NCI-H1930 (cell line): Measurements from ENCODE around the gene DGCR2.
"Not testable (repeated sequence)": the region's sequence is repeated elsewhere in the genome, so short reads cannot be mapped to it uniquely, and the experiment has no call there.

Experiments
- DNase-seq, 2 experiments: peaks; one replicate each; lab custom pipeline; 2025; lab: John Stamatoyannopoulos, UW

DGCR2 gene, protein sequence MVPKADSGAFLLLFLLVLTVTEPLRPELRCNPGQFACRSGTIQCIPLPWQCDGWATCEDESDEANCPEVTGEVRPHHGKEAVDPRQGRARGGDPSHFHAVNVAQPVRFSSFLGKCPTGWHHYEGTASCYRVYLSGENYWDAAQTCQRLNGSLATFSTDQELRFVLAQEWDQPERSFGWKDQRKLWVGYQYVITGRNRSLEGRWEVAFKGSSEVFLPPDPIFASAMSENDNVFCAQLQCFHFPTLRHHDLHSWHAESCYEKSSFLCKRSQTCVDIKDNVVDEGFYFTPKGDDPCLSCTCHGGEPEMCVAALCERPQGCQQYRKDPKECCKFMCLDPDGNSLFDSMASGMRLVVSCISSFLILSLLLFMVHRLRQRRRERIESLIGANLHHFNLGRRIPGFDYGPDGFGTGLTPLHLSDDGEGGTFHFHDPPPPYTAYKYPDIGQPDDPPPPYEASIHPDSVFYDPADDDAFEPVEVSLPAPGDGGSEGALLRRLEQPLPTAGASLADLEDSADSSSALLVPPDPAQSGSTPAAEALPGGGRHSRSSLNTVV

DNA sequence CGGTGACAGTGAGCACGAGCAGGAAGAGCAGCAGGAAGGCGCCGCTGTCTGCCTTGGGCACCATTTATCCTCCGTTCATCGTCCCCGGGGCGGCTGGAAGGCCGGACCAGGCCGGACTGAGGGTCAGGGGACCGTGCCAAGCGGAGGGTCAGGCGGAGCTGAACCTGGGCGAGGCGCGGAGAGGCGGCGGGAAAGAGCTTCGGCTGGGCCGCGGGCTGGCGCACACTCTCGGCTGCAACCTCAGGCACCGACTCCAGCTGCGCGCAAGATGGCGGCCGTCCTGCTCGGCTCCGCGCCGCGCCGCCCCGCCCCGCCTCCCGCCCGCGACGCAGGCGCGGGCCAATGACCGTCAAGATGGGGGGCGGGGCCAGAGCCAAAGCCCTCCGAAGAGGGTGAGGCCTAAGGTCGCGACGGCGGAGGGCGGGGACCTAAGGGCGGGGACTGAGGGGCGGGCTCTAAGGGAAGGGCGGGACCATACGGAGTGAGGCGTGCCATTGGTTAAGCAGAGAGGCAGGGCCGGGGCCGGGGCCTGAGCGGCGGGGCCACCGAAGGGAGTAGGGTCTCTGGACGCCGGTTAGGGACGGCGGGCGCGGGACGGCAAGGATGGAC lies at the start of gene DGCR2:
TSS of gene DGCR2 (minus strand) at position 270 of the 609 bp plus-strand sequence. CDS start at position 64, 206 bp downstream.
- peak; percentile 92 to 93 for DNase-seq

DNA sequence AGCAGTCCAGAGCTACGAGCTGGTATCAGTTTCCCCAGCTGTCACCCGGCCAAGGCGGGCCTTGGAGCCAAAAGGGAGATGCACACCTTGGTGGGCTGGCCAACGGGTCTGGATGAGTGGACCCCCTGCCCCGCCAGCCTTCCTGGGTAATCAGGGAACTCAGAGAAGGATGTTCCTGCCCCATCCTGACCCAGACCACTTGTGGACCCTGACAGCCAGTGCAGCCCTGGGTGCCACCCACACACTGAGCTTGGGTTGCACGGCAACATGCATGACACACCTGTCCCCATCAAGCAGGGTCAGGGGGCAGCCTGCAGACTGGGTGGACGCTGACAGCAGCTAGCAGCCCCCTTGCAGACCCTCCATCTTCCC lies 47.7 kb upstream of the DGCR2 start:
- no peak for DNase-seq

DNA sequence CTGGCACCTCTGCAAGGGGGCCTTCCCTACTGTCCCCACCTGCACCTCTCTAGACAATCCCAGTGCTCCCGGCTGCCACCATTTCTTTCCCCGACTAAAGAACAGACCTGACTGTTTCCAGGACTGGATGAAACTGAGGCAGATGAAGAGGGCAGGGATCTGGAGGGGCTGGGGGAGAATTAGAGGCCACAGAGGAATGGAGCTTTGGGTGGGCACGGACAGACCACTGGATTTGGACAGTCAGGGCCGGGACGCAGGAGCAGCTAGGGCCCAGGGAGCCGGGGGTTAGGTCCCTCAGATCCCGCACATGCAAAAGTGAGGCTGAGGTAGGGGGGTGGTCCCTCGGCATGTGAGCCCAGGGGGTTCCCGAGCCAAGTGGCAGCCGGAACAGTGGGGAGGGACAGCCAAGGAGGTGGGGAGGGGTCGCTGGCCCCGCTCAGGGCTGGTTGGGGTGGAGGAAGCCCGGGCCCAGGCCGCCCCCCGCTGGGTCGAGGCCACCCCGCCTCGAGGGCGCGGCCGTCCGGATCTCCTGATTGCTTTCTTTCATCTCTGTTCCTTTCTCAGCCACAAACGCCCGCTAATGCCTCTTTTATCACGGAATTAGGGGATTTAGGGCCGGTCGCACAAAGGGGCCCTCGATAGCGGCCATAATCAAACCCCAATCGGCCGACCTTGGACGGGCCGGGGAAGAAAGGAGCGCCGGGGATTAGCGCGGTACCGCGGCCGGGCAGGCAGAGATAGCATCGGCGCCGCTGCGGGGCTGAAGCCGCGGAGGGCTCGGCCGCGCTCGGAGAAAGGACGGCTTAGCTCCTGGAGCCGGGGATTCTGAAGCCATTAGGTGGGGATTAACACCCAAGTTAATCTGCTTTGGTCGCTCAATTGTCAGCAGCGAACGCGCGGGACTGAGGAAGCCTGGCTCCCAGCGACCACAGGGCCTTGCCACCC lies 47.1 kb upstream of the DGCR2 start:
- DNase-seq, result no peak

DNA sequence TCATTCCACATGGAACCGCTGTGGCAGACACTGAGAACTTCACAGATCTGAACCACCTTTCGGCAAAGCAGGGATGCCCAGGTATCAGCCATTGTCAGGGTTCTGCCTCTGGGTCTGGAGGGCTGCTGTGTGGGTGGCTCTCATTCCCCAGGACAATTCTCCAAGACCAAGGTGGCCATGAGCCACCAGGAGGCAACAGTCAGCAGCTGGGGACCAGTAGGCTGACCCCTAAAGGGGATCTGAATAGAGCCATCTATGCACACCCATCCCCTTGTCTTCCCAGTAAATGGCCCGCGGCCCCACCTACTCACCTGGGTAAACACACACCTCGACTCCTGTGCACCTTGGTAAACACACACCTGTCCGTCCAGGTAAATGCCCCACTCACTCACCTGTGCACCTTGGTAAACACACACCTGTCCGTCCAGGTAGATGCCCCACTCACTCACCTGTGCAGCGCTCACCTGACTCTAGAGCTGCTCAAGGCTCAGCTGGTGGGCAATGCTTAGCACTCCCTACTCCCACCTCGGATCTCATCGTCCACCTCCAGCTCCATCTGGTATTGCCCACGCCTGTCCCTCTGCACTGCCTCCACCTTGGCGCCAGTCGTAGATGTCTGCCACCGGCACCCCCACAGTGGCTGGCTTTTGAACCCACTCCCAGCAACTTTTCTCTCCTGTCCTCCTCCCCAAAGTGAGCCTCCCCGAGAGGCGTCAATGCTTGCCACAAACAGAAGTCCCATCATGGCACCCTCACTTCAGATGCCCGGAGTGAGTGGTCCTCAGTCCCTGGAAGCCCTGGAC lies 46.1 kb upstream of the DGCR2 start:
- peak in 1 of 2 experiments; percentile 30 for DNase-seq

DNA sequence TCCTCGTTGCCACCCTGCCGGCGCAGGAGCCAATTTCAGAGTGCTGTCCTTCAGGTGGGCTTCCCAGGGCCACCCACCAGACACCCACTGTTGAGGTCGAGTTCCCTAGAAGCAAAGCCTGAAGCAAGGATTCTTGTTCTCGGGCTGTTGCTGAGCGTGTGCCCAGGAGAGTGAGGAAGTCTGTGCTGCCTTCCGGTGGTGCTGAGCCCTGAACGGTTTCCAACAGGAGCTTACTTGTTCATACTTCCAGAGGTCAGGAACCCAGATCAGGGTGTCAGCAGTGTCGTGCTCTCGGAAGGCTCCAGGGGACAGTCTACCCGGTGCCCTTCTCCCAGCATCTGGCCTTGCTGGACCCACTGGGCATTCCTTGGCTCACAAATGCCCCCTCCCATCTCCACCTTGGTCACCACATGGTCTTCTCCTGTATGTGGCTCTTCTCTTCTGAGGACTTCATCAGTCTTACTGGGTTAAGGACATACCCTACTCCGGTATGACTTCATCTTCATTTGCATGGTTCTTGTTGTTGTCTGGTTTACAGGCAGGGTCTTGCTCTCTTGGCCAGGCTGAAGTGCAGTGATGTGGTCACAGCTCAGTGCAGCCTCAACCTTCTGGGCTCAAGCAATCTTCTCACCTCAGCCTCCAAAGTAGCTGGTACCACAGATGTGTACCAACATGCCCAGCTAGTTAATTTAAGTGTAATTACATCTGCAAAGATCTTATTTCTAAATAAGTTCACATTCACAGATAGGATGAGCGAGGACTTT lies 45.1 kb upstream of the DGCR2 start:
- no peak for DNase-seq

DNA sequence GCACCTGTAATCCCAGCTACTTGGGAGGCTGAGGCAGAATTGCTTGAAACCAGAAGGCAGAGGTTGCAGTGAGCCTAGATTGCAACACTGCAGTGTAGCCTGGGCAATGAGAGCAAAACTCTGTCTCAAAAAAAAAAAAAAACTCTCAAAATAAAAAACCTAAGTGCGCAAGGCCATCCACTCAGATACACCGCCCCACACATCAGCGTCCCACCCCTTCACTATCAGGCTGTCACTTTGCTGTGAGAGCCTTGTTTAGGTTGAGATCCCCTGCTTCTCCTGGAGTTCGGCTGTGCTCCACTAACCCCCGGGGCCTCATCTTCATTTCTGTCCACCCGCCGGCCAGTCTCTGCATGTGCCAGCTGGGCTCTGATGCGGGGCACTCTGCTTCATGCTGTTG lies 44.2 kb upstream of the DGCR2 start:
- no peak for DNase-seq

DNA sequence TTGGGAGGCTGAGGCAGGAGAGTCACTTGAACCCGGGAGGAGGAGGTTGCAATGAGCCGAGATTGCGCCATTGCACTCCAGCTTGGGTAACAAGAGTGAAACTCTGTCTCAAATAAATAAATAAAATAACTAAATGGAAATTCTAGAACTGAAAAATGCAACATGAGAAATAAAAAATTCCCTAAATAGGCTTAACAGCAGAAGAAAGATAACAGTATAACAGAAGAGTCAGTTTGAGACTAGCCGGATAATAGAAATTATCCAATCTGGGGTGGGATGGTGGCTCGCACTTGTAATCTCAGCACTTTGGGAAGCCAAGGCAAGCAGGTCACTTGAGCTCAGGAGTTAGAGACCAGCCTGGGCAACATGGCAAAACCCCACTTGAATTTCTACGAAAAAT lies 42.2 kb upstream of the DGCR2 start:
- no peak for DNase-seq

DNA sequence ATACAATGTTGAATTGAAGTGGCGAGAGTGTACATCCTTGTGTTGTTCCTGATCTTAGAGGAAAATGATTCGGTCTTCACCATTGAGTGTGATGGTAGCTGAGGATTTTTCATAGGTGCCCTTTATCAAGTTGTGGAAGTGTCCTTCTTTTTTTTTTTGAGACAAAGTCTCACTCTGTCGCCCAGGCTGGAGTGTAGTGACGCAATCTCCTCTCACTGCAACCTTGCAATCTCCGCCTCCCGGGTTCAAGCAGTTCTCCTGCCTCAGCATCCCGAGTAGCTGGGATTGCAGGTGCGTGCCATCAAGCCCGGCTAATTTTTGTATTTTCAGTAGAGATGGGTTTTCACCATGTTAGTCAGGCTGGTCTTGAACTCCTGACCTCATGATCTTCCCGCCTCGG lies 36.4 kb upstream of the DGCR2 start:
- DNase-seq, result not testable (repeated sequence)

DNA sequence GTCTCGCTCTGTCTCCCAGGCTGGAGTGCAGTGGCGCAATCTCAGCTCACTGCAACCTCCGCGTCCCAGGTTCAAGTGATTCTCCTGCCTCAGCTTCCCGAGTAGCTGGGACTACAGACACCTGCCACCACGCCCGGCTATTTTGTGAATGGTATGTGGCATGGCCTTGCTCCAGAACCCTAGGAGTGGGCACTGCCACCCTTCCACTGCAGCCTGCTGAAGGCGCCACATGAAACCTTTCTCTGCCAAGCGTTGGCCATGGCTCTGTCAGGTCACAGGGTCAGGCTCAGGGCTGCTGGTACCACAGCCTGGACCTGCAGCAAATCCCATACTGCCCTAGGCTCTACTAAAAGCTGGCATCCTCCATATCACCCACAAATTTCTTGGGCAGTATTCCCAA lies 33.9 kb upstream of the DGCR2 start:
- not testable (repeated sequence) for DNase-seq

DNA sequence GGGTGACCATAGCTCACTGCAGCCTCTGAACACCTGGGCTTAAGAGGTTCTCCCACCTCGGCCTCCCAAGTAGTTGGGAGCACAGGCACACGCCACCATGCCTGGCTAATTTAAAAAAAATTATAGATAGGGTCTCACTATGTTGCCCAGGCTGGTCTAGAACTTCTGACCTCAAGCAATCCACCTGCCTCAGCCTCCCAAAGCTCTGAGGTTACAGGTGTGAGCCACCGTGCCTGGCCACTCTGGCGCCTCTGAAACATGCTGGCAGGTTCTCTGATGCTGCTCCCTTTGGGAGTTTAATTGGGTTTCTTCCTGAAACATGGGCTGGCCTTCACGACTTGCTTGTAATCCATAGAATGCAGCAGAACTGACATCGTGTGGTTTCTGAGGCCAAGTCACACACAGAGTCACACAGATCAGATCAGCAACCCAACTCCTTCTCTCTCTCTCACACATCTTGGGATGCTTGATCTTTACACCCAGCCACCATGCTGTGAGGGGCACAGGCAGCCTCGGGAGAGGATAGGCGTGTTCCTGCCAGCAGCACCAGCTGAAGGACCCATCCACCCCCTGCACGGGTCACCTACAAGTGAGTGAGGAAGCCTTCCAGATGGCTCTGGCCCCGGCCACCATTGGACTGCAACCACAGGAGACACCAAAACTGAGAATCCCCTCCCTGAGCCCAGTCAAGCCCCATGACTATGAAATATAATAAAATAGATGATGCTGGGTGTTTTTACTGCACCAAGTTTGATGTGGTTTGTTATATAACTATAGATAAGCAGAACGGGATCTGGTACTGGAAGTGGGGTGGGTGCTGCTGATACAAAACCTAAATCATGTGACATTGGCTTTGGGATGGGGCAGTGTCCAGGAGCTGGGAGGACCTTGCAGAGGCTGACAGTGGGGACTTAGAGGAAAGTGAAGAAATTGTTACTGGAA lies 31.0 kb upstream of the DGCR2 start:
- no peak for DNase-seq

DNA sequence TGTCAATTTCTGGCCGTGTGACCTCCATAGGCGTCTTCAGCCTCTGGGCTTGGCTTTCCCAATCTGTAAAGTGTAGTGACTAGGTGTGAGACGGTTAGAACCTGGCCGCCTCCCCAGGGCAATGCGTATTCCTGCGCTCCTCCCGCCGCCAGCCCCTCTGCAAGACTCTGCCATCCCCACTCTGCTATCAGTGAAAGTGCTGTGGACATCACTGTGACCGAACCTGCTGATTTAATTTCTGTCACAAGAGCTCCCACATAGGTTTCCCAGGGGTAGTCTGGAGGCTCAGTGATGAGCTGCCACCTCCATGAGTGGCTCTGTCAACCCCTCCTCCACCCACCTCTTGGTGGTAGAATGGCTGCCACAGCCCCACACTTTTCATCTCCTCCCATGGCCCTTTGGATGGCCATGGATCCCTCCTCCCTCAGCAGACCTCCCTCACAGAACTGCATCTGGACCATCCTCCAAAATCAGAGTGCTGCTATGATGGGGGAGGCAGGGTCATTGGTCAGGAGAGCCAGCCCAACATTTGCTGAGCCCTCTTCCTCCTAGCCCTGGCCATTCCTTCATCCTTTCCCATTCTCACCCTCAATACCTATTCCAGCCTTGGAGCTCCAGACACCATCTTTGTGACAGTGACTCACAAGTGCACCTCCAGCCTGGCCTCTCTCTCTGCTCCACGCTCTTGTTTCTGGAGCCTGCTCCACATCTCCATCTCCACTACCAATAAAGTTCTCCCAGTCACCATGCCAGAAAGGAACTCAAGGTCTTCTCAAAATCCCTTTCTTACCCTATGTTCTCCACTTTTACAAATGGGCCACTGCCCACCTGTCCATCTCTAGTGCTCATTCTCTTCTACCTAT lies 29.3 kb upstream of the DGCR2 start:
- no peak for DNase-seq

DNA sequence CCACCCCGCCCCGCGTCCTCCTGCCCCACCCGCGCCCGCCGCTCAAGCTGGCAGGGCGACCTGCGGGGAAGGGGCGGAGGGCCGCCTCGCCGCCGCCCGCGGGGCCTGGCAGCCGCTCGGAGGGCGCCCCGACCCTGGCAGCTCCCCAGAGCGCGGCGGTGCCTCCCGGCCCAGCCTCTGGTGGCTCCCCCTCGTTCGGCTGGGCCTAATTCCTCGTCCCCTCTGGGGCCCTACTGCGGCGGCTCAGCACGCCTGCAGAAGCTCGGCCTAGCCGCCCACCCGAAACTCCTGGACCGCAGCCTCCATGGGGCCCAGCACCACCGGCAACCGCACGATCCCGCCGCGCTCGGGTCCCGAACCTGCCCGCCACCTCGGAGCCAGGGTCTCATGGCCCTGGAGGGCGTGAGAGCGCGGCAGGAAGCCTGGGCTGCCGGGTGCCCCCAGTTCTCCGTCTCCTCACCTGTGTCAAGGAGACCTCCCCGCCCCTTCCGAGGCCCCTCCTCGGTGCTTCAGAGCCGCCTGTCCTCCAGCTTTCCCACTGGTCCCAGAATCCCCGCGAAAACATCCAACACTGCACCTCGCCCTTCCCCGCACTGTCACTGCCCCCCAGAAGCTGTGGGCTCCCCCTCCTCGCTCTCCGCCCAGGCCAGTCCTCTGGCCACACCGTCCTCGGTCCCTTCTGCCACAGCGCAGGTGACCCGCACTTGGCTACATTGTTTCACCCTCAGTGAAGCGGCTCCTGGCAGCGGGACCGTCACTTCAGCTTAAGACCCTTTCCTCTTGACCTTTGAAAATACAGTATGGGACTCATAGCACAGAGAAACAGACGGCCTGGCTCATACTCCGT lies 28.5 kb upstream of the DGCR2 start:
- no peak for DNase-seq

DNA sequence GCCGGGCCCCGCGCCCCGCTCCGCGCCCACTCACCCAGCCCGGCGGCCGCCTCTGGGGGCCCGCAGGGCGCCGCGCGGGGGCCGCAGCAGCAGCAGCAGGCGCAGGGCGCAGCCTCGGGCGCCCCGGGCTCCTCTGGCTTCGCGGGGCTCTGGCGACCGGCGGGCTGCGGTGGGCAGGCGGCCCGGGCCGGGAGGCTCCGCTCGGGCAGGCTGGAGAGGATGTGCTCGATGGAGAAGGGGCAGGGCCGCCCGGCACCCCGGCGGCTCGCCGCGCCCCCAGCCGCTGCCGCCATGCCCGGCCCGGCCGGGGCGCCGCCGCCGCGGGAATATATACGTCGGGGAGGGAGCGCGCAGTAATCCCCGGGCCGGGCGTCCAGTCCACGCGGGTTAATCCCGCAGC lies 27.8 kb upstream of the DGCR2 start, which contains the start of gene GSC2:
TSS of gene GSC2 (minus strand) at position 302 of the 400 bp plus-strand sequence. CDS start at position 293, 9 bp downstream.
- no peak for DNase-seq

DNA sequence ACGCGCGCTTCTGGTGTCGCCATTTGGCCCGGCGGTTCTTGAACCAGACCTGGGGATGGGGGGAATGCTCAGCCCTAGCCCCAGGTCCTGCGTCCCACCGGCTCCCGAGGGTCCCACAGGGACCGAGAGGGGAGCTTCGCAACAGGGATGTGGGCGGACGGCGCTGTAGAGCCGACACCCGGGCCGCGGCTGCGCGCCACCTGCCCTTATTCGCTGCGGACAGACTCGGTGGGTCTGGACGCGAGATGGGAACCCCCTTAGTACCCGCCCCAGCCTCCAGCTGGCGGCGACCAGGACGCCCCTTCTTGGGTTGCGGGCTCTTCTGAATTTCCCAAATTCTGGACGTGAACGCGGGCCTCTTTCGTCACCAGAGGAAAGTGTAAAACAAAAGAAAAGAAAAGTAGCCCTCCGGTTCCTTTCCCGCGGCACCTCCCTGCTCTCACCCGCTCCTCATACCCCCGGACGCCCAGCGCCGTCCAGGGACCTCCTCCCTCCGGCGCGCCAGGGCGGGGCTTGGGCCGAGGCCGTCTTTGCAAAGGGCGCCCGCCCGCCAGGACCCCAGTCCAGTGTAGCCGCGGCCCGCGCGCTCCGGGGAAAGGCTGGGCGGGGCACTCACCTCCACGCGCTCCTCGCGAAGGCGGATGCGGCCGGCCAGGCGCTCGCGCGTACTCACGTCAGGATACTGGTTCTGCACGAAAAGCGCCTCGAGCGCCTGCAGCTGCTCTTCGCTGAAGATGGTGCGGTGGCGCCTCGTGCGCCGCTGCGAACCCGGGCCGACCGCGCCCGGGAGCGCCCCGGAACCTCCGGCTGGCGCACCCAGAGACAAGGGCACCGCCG lies 27.1 kb upstream of the DGCR2 start:
- no peak for DNase-seq

DNA sequence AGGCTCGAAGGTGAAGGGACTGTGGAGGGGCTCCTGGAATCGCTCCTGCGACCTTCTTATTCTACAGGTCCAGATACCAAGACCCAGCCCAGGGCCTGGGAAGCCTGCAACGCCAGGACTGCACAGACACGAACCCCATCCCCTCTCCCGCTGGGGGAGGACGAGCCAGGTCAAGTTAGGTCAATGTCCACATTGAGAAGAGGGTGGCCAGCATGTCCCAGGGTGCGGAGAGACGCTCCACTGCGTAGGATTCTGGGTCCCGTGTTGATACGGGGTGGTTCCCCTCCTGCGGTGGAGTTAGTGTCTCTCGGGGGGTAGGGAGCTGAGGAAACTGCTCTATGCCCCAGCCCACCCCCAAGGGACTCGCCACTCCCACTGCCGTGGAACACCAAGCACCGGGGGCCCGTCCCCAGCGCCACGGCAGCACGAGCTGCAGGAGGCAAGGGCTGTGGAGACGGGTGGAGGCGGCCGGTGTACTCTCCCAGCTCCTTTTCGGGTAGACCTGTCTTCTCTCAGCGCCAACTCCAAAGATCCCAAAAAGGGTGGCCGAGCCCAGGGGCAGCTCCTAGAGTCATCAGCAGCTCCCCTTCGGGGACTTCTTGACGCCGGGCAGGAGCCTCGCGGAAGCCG lies 26.3 kb upstream of the DGCR2 start:
- DNase-seq, result no peak

DNA sequence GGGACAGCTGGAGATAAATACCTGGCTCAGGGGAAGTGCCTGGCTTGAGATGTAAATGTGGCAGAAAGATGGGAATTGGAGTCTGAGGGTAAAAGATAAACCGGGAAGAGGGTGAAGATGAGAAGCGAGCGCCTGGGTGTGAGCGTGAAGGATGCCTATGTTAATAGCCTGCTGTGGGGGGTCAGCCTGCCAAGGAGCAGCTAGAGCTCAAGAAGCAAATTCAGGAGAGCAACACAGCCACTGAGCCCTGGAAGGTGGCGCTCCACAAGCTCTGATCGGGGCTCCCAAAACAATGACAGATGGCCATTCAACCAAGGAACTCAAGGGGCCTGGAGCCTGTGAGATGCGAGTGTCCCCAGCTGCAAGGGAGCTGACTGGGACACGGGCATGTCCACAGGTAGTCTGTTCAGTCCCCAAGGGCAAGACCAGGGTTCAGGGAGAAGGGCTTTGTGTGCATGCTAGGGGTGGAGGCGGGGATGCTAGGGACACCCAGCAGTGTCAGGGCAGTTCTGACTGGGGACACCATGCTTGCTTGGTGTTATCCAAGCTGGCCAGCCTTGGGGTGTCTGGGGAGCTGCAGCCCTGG lies 25.1 kb upstream of the DGCR2 start:
- DNase-seq, result no peak
